Esophagus muscularis mucosa (tissue), 4 donors: Measurements from ENCODE around the gene DNAH14.

ENCODE experiments used
- EP300 ChIP-seq: sonication (generic); formaldehyde crosslinking; IDR thresholded peaks from one replicate; pipeline ENCODE4 v1.6.1; 2017; ENCODE audit warnings: antibody characterized with exemption
- POLR2A ChIP-seq: fragments of 450-650 bp; IDR thresholded peaks from one replicate; pipeline ENCODE4 v1.6.1; 2017; ENCODE audit warnings: antibody characterized with exemption, moderate library complexity, mild to moderate bottlenecking, low read depth
- TF ChIP-seq, protein P1 (sequence below), 3 experiments: fragments of 200-600 bp in 2 of 3; fragments of 450-650 bp in 1 of 3; sonication (generic) in 2 of 3; IDR thresholded peaks; one replicate each; pipeline ENCODE4 v1.5.1; 2017 to 2019; ENCODE audit warnings: antibody characterized with exemption in 3 of 3, mild to moderate bottlenecking in 2 of 3, moderate library complexity in 1 of 3

DNA sequence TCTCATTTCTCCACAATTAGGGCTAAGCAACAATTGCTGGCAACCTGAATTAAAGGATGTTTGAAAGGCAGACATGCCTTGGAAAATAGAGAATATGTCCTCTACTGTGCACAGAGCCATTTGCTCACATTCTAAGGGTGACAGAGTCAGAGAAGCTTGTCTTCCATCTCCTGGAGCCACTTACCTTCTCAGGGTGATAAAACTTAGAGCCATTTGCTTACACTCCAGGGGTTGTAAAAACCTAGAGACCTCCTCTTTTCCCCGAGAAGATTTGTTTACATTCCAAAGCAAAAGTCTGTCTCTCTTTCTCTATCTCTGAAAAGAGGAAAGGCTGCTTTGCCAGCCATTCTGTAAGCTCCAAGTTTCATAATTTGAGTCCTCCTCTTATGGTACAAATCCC lies 437.1 kb downstream of the DNAH14 start:
- TF ChIP-seq EP300 (no peak), POLR2A (no peak)
- TF ChIP-seq, protein P1, sequence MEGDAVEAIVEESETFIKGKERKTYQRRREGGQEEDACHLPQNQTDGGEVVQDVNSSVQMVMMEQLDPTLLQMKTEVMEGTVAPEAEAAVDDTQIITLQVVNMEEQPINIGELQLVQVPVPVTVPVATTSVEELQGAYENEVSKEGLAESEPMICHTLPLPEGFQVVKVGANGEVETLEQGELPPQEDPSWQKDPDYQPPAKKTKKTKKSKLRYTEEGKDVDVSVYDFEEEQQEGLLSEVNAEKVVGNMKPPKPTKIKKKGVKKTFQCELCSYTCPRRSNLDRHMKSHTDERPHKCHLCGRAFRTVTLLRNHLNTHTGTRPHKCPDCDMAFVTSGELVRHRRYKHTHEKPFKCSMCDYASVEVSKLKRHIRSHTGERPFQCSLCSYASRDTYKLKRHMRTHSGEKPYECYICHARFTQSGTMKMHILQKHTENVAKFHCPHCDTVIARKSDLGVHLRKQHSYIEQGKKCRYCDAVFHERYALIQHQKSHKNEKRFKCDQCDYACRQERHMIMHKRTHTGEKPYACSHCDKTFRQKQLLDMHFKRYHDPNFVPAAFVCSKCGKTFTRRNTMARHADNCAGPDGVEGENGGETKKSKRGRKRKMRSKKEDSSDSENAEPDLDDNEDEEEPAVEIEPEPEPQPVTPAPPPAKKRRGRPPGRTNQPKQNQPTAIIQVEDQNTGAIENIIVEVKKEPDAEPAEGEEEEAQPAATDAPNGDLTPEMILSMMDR (IDR thresholded peaks at IDR 0.05): no peak
